HG02852 (cell line): ENCODE results near the gene ADGRL4.

Source experiments
- ATAC-seq: cut with Tn5 transposase; IDR thresholded peaks from one replicate; pipeline ENCODE4 v1.9.1; 2021; ENCODE audit warnings: mild to moderate bottlenecking, moderate library complexity; ENCODE audit not compliant: unreplicated experiment

The ADGRL4 gene

DNA sequence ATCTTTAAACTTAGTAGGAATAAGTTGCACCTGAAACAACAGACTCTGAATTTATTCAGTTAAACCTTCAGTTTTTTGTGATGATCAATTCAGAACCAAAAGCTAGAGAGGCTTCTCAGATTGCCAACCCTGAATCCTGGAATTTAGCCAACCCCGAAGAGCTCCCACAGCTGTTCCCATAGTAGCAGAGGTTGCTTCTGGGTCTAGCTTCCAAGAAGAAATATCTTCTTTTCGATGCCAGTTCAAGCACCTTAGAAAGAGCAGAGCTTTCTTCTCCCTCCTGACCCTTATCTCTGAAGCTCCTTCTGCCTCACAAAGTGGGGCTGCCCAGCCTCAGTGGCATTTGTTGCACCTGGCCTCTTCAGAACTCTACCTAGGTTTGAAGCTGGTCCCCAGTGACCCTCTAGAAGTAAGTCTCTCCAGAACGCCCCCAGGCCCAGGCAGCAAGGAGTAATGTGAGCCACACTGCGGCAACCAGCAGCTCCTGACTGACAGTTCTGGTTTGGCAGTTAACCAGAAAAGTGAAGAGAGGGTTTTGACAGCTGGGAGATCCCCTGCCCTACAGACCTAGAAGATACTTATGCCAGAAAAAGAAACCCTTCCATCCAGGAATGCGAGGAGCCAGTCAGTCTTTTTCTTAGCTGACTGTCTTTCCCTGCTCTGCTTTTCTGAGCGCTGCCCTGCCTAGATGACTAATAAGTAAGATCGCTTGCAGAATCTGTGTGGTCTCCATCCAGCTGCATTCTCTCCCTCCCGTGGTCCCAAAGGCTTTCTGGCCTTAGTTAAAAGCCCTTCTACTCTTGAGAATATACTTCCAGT, 165.9 kb downstream of the ADGRL4 start:
- peak; percentile 52 for ATAC-seq
